Neural cell (in vitro differentiated cells): ENCODE results near the gene CD177. TPM values are rescaled to one million over a fixed set of nuclear protein-coding genes. Genes with fewer than 3 reads are reported as not detected.
A peak's percentile ranks its signal among the peaks of the same experiment; 100 is the strongest.

Experiments used
- H2AFZ ChIP-seq: fragments of 200-600, 300-800 bp; sonication (generic), shearing (Covaris generic); 2 replicates; pipeline ENCODE4 v1.6.0; 2014; ENCODE audit warnings: low read depth, mild to moderate bottlenecking, antibody characterized with exemption, low read length, moderate library complexity
- H3F3A ChIP-seq: fragments of 200-600 bp; shearing (Covaris generic); 2 replicates; pipeline ENCODE4 v1.6.1; 2016; ENCODE audit warnings: mild to moderate bottlenecking, moderate library complexity, mixed read lengths, antibody characterized with exemption, low read length; ENCODE audit not compliant: insufficient read depth, poor library complexity, severe bottlenecking
- H3K27ac ChIP-seq: fragments of 200-600, 300-800 bp; sonication (generic), shearing (Covaris generic); 2 replicates; pipeline ENCODE4 v1.5.1; 2014; ENCODE audit warnings: mild to moderate bottlenecking, low read length, moderate library complexity
- H3K27me3 ChIP-seq: fragments of 300-800, 200-600 bp; sonication (generic), shearing (Covaris generic); 2 replicates; pipeline ENCODE4 v1.6.0; 2014; ENCODE audit warnings: mild to moderate bottlenecking, low read depth, low read length, moderate library complexity; ENCODE audit not compliant: insufficient read depth
- H3K36me3 ChIP-seq: fragments of 300-800, 200-600 bp; sonication (generic), shearing (Covaris generic); 2 replicates; pipeline ENCODE4 v1.5.1; 2014; ENCODE audit warnings: mild to moderate bottlenecking, antibody characterized with exemption, low read length, moderate library complexity; ENCODE audit not compliant: insufficient read depth
- H3K4me2 ChIP-seq: fragments of 300-800, 200-600 bp; sonication (generic), shearing (Covaris generic); 2 replicates; pipeline ENCODE4 v1.6.0; 2014; ENCODE audit warnings: mild to moderate bottlenecking, low read length
- H3K4me3 ChIP-seq: fragments of 300-800, 200-600 bp; sonication (generic), shearing (Covaris generic); 2 replicates; pipeline ENCODE4 v1.5.1; 2014; ENCODE audit warnings: mild to moderate bottlenecking, low read length, moderate library complexity
- H3K79me2 ChIP-seq: fragments of 200-600 bp; shearing (Covaris generic); replicated peaks from 2 replicates; pipeline ENCODE4 v1.6.0; 2014; ENCODE audit warnings: mild to moderate bottlenecking, low read length, moderate library complexity; ENCODE audit not compliant: insufficient read depth
- H3K9ac ChIP-seq: fragments of 300-800, 200-600 bp; sonication (generic), shearing (Covaris generic); 2 replicates; pipeline ENCODE4 v1.6.1; 2016; ENCODE audit warnings: mild to moderate bottlenecking, low read length, mixed read lengths
- H3K9me2 ChIP-seq: fragments of 200-600 bp; shearing (Covaris generic); 2 replicates; pipeline ENCODE4 v1.6.1; 2016; ENCODE audit warnings: mild to moderate bottlenecking, low read length, mixed read lengths; ENCODE audit not compliant: insufficient read depth
- H3K9me3 ChIP-seq: fragments of 200-600, 300-800 bp; sonication (generic), shearing (Covaris generic); 2 replicates; pipeline ENCODE4 v1.6.1; 2016; ENCODE audit warnings: mild to moderate bottlenecking, mixed run types, low read length, moderate library complexity, mixed read lengths
- H4K20me1 ChIP-seq: fragments of 200-600 bp; shearing (Covaris generic); 2 replicates; pipeline ENCODE4 v1.6.1; 2016; ENCODE audit warnings: mild to moderate bottlenecking, mixed run types; ENCODE audit not compliant: insufficient read depth
- CTCF ChIP-seq: fragments of 450-650 bp; IDR thresholded peaks from 2 replicates; pipeline ENCODE4 v1.5.1; 2014; ENCODE audit warnings: antibody characterized with exemption, mild to moderate bottlenecking, moderate library complexity; ENCODE audit not compliant: poor library complexity, severe bottlenecking
- EP300 ChIP-seq: fragments of 450-650 bp; conservative IDR thresholded peaks from 2 replicates; pipeline ENCODE4 v1.6.1; 2014; ENCODE audit warnings: antibody characterized with exemption, mild to moderate bottlenecking, moderate library complexity; ENCODE audit not compliant: poor library complexity, severe bottlenecking
- EZH2 ChIP-seq: fragments of 200-600, 300-800 bp; shearing (Covaris generic), sonication (generic); IDR thresholded peaks from 2 replicates; pipeline ENCODE4 v1.6.1; 2014; ENCODE audit warnings: antibody characterized with exemption, low read length, borderline replicate concordance, mild to moderate bottlenecking; ENCODE audit not compliant: insufficient read depth, poor library complexity, severe bottlenecking
- MXI1 ChIP-seq: fragments of 450-650 bp; conservative IDR thresholded peaks from 2 replicates; pipeline ENCODE4 v1.6.1; 2014; ENCODE audit warnings: antibody characterized with exemption, mild to moderate bottlenecking; ENCODE audit not compliant: poor library complexity, severe bottlenecking
- POLR2AphosphoS5 ChIP-seq: IDR thresholded peaks from 2 replicates; pipeline ENCODE4 v1.6.1; 2012
- RAD21 ChIP-seq: fragments of 450-650 bp; conservative IDR thresholded peaks from 2 replicates; pipeline ENCODE4 v1.6.1; 2014; ENCODE audit warnings: antibody characterized with exemption, mild to moderate bottlenecking, moderate library complexity
- SMC3 ChIP-seq: fragments of 450-650 bp; conservative IDR thresholded peaks from 2 replicates; pipeline ENCODE4 v1.6.1; 2014; ENCODE audit warnings: antibody characterized with exemption, mild to moderate bottlenecking, moderate library complexity; ENCODE audit not compliant: poor library complexity
- TAF1 ChIP-seq: IDR thresholded peaks from 2 replicates; pipeline ENCODE4 v1.6.1; 2012; ENCODE audit warnings: low read depth
- polyA minus RNA-seq: library from RNA; depleted of rRNA, polyadenylated mRNA; stranded (reverse); fragments of >200 nt; gene quantifications from 2 replicates; pipeline ENCODE4 v1.2.3, GENCODE V29; 2014
- polyA plus RNA-seq: library from polyadenylated mRNA; depleted of rRNA; stranded (reverse); fragments of >200 nt; gene quantifications from 2 replicates; pipeline ENCODE4 v1.2.3, GENCODE V29; 2014
- TF ChIP-seq, protein P1 (sequence below): IDR thresholded peaks from 2 replicates; pipeline ENCODE4 v1.6.1; 2012; ENCODE audit warnings: borderline replicate concordance

Gene CD177, protein sequence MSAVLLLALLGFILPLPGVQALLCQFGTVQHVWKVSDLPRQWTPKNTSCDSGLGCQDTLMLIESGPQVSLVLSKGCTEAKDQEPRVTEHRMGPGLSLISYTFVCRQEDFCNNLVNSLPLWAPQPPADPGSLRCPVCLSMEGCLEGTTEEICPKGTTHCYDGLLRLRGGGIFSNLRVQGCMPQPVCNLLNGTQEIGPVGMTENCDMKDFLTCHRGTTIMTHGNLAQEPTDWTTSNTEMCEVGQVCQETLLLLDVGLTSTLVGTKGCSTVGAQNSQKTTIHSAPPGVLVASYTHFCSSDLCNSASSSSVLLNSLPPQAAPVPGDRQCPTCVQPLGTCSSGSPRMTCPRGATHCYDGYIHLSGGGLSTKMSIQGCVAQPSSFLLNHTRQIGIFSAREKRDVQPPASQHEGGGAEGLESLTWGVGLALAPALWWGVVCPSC
- polyA plus RNA-seq (not detected in 2 replicates), polyA minus RNA-seq (not detected in 2 replicates)

DNA sequence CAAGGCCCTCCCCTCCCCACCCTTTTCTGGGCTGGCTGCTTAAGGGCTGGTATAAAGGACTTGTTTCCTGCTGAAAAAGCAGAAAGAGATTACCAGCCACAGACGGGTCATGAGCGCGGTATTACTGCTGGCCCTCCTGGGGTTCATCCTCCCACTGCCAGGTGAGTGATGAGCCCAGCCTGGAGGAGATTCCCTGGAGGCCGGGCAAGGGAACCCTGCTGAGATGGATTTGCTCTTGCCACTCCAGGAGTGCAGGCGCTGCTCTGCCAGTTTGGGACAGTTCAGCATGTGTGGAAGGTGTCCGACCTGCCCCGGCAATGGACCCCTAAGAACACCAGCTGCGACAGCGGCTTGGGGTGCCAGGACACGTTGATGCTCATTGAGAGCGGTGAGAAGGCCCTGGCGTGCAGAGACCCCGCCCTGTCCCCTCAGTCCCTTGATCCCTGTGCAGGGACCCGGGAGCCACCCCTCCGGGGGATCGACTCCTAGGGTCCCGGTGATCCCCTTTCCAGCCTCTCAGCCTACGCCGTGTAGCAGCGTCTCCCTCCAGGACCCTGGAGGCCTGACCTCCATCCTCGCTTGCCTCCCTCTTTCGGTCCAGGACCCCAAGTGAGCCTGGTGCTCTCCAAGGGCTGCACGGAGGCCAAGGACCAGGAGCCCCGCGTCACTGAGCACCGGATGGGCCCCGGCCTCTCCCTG lies at the start of gene CD177:
TSS of gene CD177 (plus strand) at position 81 of the 699 bp plus-strand sequence. CDS start at position 110, 29 bp downstream.
- no peaks in the 10 kb centered on the region for H3K36me3 ChIP-seq
- H3K4me3 ChIP-seq = peak within 1 kb of the TSS; percentile 51
- no peak within 1 kb of the TSS for H2AFZ ChIP-seq
- no peak for TF ChIP-seq EZH2
- no peak for TF ChIP-seq EP300
- TF ChIP-seq CTCF = no peak
- TF ChIP-seq SMC3 = no peak
- TF ChIP-seq POLR2AphosphoS5 = no peak
- TF ChIP-seq TAF1 = no peak
- no peak within 1 kb of the TSS for H3K4me2 ChIP-seq
- no peaks in the 10 kb centered on the region for H3K9me2 ChIP-seq
- no peaks in the 10 kb centered on the region for H3K79me2 ChIP-seq
- H3K27me3 ChIP-seq = peaks cover 8% of the 10 kb centered on the region
- H3K9ac ChIP-seq = no peak within 1 kb of the TSS
- H3K9me3 ChIP-seq = no peaks in the 10 kb centered on the region
- H3F3A ChIP-seq = no peaks in the 10 kb centered on the region
- H3K27ac ChIP-seq = no peak within 1 kb of the TSS
- no peaks in the 10 kb centered on the region for H4K20me1 ChIP-seq

DNA sequence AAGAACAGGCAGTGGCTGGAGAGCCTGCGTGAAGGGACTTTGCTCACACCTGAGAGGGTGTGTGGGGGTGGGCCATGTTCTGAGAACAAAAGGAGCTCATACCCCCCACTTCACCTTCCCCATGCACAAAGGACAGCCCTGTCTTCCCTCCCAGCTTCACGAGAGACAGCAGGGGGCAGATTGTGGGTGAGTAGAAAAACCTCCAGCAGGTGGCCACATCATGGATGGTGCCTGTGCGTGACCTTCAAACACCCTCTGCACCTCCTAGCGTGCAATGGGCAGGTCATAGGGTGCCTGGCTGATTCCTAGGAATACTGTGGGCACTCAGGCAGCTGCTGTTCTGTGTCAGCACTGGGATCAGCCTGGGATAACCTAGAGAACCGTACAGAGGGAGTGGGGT lies 47.8 kb upstream of the CD177 start:
- H3K36me3 ChIP-seq = no peaks in the 10 kb centered on the region

More for the DNA sequence above, 47.8 kb upstream of the CD177 start:
- no peak overlapping the region for H3K9ac ChIP-seq
- H3K9me3 ChIP-seq = no peaks in the 10 kb centered on the region
- H3K27ac ChIP-seq = no peak overlapping the region
- no peak for TF ChIP-seq POLR2AphosphoS5
- TF ChIP-seq EP300 = no peak
- TF ChIP-seq TAF1 = no peak
- TF ChIP-seq, protein P1, sequence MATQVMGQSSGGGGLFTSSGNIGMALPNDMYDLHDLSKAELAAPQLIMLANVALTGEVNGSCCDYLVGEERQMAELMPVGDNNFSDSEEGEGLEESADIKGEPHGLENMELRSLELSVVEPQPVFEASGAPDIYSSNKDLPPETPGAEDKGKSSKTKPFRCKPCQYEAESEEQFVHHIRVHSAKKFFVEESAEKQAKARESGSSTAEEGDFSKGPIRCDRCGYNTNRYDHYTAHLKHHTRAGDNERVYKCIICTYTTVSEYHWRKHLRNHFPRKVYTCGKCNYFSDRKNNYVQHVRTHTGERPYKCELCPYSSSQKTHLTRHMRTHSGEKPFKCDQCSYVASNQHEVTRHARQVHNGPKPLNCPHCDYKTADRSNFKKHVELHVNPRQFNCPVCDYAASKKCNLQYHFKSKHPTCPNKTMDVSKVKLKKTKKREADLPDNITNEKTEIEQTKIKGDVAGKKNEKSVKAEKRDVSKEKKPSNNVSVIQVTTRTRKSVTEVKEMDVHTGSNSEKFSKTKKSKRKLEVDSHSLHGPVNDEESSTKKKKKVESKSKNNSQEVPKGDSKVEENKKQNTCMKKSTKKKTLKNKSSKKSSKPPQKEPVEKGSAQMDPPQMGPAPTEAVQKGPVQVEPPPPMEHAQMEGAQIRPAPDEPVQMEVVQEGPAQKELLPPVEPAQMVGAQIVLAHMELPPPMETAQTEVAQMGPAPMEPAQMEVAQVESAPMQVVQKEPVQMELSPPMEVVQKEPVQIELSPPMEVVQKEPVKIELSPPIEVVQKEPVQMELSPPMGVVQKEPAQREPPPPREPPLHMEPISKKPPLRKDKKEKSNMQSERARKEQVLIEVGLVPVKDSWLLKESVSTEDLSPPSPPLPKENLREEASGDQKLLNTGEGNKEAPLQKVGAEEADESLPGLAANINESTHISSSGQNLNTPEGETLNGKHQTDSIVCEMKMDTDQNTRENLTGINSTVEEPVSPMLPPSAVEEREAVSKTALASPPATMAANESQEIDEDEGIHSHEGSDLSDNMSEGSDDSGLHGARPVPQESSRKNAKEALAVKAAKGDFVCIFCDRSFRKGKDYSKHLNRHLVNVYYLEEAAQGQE = no peak
- TF ChIP-seq EZH2 = no peak
- TF ChIP-seq CTCF = no peak
- no peak for TF ChIP-seq MXI1
- TF ChIP-seq SMC3 = no peak
- TF ChIP-seq RAD21 = no peak
- H2AFZ ChIP-seq = no peak overlapping the region
- no peaks in the 10 kb centered on the region for H3K79me2 ChIP-seq
- H3K27me3 ChIP-seq = no peaks in the 10 kb centered on the region
- no peaks in the 10 kb centered on the region for H3F3A ChIP-seq
- H3K9me2 ChIP-seq = no peaks in the 10 kb centered on the region
- H3K4me2 ChIP-seq = no peak overlapping the region
- H3K4me3 ChIP-seq = no peak overlapping the region
- H4K20me1 ChIP-seq = no peaks in the 10 kb centered on the region
